ENCODE results near the gene EXOC4. TPM values are rescaled to one million over a fixed set of nuclear protein-coding genes. Genes with fewer than 3 reads are reported as not detected.
A peak's percentile ranks its signal among the peaks of the same experiment; 100 is the strongest.

The EXOC4 gene
- total RNA-seq, 1 experiment from 2014 or later: 71.0 TPM

DNA sequence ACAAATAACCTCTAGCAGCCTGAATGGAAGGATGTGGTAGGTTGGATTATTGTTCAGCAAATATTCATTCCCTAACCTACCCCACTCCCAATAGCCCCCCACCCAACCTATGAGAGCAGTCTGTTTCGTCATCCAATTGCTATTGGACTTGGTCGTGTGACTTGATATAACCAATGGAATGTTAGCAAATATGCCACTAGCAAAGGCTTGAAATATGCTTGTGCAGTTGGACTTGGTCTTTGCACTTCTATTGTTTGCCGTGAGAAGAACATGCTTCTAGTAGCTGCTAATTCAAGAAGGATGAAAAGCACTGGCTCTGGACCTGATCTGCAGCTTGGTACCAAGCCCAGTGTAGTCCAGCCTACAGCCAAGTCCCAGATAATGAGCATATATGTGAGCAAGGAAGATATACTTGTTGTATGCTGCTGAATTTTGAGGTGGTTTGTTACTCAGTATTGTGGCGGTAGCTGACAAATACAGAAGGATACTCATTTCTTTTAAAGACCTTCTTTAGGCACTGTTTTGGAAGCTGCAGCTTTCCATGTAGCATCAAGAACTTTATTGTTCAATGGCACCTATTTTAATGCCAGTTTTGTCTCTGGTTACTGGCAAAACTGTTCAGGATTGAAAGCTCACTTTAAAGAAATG, 180.4 kb downstream of the EXOC4 start:
- intact Hi-C loops (cut with micrococcal nuclease; ENCODE audit: unreplicated experiment): no loop called here
- CTCF ChIA-PET: interaction anchor here (1.0 kb wide), 1 partner anchor 853 kb away, joined by 3 read pairs; no protein-coding TSS in a partner anchor
- H3K4me3 ChIP-seq (ENCODE audit: low read depth in 2 of 2, low read length in 2 of 2): no peak overlapping the region
- in situ Hi-C loops (cut with HindIII; ENCODE audit: low pct_unique_long_range_greater_than_20kb, low sequenced_read_pairs): no loop called here
- POLR2A ChIA-PET: no interaction called here
- ATAC-seq: no peak
- no peaks in the 10 kb centered on the region for H3K9me3 ChIP-seq (ENCODE audit: control insufficient read depth, insufficient read depth, low read depth, low read length)
- BruUV-seq (replicated peaks): no TSS peak
- TF ChIP-seq POLR2AphosphoS5 (IDR thresholded peaks at IDR 0.05; ENCODE audit: low read depth, low read length) (no peak), SIN3A (IDR thresholded peaks at IDR 0.05; ENCODE audit: borderline replicate concordance, insufficient read depth, low read depth, low read length) (no peak), TCF7L2 (IDR thresholded peaks at IDR 0.05; ENCODE audit: low read depth, low read length) (no peak)
- TF ChIP-seq, protein P1, sequence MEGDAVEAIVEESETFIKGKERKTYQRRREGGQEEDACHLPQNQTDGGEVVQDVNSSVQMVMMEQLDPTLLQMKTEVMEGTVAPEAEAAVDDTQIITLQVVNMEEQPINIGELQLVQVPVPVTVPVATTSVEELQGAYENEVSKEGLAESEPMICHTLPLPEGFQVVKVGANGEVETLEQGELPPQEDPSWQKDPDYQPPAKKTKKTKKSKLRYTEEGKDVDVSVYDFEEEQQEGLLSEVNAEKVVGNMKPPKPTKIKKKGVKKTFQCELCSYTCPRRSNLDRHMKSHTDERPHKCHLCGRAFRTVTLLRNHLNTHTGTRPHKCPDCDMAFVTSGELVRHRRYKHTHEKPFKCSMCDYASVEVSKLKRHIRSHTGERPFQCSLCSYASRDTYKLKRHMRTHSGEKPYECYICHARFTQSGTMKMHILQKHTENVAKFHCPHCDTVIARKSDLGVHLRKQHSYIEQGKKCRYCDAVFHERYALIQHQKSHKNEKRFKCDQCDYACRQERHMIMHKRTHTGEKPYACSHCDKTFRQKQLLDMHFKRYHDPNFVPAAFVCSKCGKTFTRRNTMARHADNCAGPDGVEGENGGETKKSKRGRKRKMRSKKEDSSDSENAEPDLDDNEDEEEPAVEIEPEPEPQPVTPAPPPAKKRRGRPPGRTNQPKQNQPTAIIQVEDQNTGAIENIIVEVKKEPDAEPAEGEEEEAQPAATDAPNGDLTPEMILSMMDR (IDR thresholded peaks at IDR 0.05): no peak
- TF ChIP-seq, protein P2, sequence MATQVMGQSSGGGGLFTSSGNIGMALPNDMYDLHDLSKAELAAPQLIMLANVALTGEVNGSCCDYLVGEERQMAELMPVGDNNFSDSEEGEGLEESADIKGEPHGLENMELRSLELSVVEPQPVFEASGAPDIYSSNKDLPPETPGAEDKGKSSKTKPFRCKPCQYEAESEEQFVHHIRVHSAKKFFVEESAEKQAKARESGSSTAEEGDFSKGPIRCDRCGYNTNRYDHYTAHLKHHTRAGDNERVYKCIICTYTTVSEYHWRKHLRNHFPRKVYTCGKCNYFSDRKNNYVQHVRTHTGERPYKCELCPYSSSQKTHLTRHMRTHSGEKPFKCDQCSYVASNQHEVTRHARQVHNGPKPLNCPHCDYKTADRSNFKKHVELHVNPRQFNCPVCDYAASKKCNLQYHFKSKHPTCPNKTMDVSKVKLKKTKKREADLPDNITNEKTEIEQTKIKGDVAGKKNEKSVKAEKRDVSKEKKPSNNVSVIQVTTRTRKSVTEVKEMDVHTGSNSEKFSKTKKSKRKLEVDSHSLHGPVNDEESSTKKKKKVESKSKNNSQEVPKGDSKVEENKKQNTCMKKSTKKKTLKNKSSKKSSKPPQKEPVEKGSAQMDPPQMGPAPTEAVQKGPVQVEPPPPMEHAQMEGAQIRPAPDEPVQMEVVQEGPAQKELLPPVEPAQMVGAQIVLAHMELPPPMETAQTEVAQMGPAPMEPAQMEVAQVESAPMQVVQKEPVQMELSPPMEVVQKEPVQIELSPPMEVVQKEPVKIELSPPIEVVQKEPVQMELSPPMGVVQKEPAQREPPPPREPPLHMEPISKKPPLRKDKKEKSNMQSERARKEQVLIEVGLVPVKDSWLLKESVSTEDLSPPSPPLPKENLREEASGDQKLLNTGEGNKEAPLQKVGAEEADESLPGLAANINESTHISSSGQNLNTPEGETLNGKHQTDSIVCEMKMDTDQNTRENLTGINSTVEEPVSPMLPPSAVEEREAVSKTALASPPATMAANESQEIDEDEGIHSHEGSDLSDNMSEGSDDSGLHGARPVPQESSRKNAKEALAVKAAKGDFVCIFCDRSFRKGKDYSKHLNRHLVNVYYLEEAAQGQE (IDR thresholded peaks at IDR 0.05; ENCODE audit: insufficient read depth in 1 of 2, low read depth in 2 of 2, low read length in 1 of 2): no peak
- H3K36me3 ChIP-seq (ENCODE audit: control insufficient read depth, insufficient read depth, low read length): no peaks in the 10 kb centered on the region
- H3K27ac ChIP-seq (ENCODE audit: low read length): no peak overlapping the region
- DNase-seq (ENCODE audit: low read depth, low spot score): no peak
- H3K27me3 ChIP-seq (ENCODE audit: control insufficient read depth, insufficient read depth, low read length): no peaks in the 10 kb centered on the region
- H3K4me1 ChIP-seq (ENCODE audit: control insufficient read depth, insufficient read depth, low read length): peaks cover 8% of the 10 kb centered on the region

DNA sequence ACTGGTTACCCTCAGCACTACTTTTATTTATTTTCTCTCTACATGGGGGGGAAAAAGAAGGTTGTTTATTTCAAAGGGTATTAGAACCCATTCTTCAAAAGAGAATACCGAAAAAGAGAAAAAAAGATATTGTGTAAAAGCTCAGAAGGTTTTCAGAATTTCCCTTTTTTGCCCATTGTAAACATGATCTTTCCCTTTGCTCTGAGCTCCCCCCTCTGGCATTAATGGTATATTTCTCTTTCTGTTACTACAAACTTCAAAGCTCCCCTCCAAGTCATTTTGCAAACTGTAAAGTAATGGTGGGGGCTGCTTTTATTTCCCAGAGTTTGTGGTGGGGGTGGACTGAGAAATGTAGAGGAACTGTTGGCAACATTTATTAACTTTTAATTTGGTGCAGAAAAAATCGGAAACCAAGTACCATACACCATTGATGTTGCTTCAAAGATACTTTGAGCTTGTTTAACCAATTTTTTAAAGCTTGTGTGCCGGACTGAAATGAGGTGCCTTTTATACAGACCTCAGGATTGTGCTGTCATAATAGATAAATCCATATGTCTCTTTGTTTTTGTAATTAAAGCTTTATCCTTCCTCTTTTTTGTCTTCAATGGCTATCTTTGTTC, 181.5 kb downstream of the EXOC4 start:
- Histone ChIP-seq H3K9me3 (ENCODE audit: control insufficient read depth, insufficient read depth, low read depth, low read length) (no peaks in the 10 kb centered on the region), H3K27ac (ENCODE audit: low read length) (no peak overlapping the region), H3K36me3 (ENCODE audit: control insufficient read depth, insufficient read depth, low read length) (no peaks in the 10 kb centered on the region), H3K27me3 (ENCODE audit: control insufficient read depth, insufficient read depth, low read length) (no peaks in the 10 kb centered on the region), H3K4me1 (ENCODE audit: control insufficient read depth, insufficient read depth, low read length) (peaks cover 8% of the 10 kb centered on the region), H3K4me3 (ENCODE audit: low read depth in 2 of 2, low read length in 2 of 2) (no peak overlapping the region)
- TF ChIP-seq, protein P1 (IDR thresholded peaks at IDR 0.05): peak; percentile 56; the same call in 1 of the 2 replicates
- TF ChIP-seq, protein P2 (IDR thresholded peaks at IDR 0.05; ENCODE audit: insufficient read depth in 1 of 2, low read depth in 2 of 2, low read length in 1 of 2): no peak
- TF ChIP-seq TCF7L2 (IDR thresholded peaks at IDR 0.05; ENCODE audit: low read depth, low read length): 0 out of 2 replicates have a peak, but pooled peaks have one; percentile 45
- DNase-seq (ENCODE audit: low read depth, low spot score): no peak
- BruUV-seq (replicated peaks): no TSS peak
- ChIA-PET CTCF (interaction anchor here (0.6 to 1.0 kb wide), 3 partner anchors 181 to 854 kb away, joined by 3 read pairs; no protein-coding TSS in a partner anchor), POLR2A (no interaction called here)
- in situ Hi-C loops (cut with HindIII; ENCODE audit: low pct_unique_long_range_greater_than_20kb, low sequenced_read_pairs) (no loop called here), intact Hi-C loops (cut with micrococcal nuclease; ENCODE audit: unreplicated experiment) (no loop called here)
- ATAC-seq: no peak

All from Panc1 (cell line).